ENCODE data around the gene RAB40C.

DNA sequence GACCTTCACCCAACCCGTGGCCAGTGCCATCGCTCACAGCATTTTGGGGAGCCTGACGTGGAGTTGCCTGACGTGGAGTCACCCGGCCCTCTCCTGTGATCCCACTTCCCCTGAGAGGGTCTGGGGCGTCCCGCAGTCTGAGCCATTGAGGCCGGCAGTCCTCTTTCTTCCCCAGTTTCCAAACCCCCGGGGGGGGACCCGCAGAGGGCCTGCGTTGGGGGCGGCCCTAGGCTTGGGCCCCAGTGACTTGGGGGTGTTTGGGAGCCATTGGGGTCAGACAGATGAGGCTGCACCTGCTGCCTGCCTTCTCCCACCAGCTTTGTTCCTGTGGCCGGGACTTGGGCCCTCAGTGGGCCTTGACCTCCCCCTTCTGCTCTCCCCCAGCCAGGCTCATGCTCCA lies 79.8 kb downstream of the RAB40C start:
- TF ChIP-seq POLR2A (IDR thresholded peaks at IDR 0.05; ENCODE audit: low read length) (no peak), RCOR1 (IDR thresholded peaks at IDR 0.05; ENCODE audit: low read depth, low read length) (no peak), POLR2AphosphoS2 (conservative IDR thresholded peaks at IDR 0.05; ENCODE audit: low read length) (no peak), ZFP36 (IDR thresholded peaks at IDR 0.05; ENCODE audit: borderline replicate concordance, partially characterized antibody) (no peak), CHD2 (IDR thresholded peaks at IDR 0.05; ENCODE audit: low read length, partially characterized antibody) (no peak), CHD4 (IDR thresholded peaks at IDR 0.05; ENCODE audit: borderline replicate concordance) (no peak), FOSB (CRISPR knock-in tag; IDR thresholded peaks at IDR 0.05) (no peak), MAZ (IDR thresholded peaks at IDR 0.05; ENCODE audit: borderline replicate concordance, low read depth, low read length) (no peak), MAFK (IDR thresholded peaks at IDR 0.05; ENCODE audit: partially characterized antibody) (no peak), ZC3H11A (IDR thresholded peaks at IDR 0.05) (no peak)
- TF ChIP-seq, protein P1, sequence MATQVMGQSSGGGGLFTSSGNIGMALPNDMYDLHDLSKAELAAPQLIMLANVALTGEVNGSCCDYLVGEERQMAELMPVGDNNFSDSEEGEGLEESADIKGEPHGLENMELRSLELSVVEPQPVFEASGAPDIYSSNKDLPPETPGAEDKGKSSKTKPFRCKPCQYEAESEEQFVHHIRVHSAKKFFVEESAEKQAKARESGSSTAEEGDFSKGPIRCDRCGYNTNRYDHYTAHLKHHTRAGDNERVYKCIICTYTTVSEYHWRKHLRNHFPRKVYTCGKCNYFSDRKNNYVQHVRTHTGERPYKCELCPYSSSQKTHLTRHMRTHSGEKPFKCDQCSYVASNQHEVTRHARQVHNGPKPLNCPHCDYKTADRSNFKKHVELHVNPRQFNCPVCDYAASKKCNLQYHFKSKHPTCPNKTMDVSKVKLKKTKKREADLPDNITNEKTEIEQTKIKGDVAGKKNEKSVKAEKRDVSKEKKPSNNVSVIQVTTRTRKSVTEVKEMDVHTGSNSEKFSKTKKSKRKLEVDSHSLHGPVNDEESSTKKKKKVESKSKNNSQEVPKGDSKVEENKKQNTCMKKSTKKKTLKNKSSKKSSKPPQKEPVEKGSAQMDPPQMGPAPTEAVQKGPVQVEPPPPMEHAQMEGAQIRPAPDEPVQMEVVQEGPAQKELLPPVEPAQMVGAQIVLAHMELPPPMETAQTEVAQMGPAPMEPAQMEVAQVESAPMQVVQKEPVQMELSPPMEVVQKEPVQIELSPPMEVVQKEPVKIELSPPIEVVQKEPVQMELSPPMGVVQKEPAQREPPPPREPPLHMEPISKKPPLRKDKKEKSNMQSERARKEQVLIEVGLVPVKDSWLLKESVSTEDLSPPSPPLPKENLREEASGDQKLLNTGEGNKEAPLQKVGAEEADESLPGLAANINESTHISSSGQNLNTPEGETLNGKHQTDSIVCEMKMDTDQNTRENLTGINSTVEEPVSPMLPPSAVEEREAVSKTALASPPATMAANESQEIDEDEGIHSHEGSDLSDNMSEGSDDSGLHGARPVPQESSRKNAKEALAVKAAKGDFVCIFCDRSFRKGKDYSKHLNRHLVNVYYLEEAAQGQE (IDR thresholded peaks at IDR 0.05) = no peak
- TF ChIP-seq, protein P2, sequence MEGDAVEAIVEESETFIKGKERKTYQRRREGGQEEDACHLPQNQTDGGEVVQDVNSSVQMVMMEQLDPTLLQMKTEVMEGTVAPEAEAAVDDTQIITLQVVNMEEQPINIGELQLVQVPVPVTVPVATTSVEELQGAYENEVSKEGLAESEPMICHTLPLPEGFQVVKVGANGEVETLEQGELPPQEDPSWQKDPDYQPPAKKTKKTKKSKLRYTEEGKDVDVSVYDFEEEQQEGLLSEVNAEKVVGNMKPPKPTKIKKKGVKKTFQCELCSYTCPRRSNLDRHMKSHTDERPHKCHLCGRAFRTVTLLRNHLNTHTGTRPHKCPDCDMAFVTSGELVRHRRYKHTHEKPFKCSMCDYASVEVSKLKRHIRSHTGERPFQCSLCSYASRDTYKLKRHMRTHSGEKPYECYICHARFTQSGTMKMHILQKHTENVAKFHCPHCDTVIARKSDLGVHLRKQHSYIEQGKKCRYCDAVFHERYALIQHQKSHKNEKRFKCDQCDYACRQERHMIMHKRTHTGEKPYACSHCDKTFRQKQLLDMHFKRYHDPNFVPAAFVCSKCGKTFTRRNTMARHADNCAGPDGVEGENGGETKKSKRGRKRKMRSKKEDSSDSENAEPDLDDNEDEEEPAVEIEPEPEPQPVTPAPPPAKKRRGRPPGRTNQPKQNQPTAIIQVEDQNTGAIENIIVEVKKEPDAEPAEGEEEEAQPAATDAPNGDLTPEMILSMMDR (IDR thresholded peaks at IDR 0.05) = no peak
- TF ChIP-seq, protein P3, sequence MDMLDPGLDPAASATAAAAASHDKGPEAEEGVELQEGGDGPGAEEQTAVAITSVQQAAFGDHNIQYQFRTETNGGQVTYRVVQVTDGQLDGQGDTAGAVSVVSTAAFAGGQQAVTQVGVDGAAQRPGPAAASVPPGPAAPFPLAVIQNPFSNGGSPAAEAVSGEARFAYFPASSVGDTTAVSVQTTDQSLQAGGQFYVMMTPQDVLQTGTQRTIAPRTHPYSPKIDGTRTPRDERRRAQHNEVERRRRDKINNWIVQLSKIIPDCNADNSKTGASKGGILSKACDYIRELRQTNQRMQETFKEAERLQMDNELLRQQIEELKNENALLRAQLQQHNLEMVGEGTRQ (IDR thresholded peaks at IDR 0.05) = no peak
- TF ChIP-seq, protein P4, sequence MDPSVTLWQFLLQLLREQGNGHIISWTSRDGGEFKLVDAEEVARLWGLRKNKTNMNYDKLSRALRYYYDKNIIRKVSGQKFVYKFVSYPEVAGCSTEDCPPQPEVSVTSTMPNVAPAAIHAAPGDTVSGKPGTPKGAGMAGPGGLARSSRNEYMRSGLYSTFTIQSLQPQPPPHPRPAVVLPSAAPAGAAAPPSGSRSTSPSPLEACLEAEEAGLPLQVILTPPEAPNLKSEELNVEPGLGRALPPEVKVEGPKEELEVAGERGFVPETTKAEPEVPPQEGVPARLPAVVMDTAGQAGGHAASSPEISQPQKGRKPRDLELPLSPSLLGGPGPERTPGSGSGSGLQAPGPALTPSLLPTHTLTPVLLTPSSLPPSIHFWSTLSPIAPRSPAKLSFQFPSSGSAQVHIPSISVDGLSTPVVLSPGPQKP (IDR thresholded peaks at IDR 0.05; ENCODE audit: low read depth, low read length) = no peak

Measured in A549 (cell line).